ENCODE data around the gene LILRB4.

GRCh38 chr19:54670576-54671357, 8.0 kb downstream of the LILRB4 start:
- no peak for TF ChIP-seq CTCF (IDR thresholded peaks at IDR 0.05)
- TF ChIP-seq POLR2A (IDR thresholded peaks at IDR 0.05) = no peak
